Stimulated activated CD4-positive, alpha-beta T cell treated with anti-CD3 and anti-CD28 coated beads, Interleukin-4, amount 100 ng/mL, for 48 hours (primary cell): Measurements from ENCODE around the gene MYZAP.

Experiments used
- DNase-seq, 2 donors: peaks; one replicate each; pipeline ENCODE4 v3.0.0-alpha.2; 2020; ENCODE audit warnings: low read depth in 2 of 2

MYZAP gene

GRCh38 chr15:57696146-57696545 is 104.4 kb downstream of the MYZAP start:
- DNase-seq = no peak

- no peak for DNase-seq
These were observed 105.9 kb downstream of the MYZAP start for GRCh38 chr15:57697588-57697987.

- DNase-seq = no peak
These were observed 106.5 kb downstream of the MYZAP start for GRCh38 chr15:57698243-57698642.

GRCh38 chr15:57698991-57699390 is 107.3 kb downstream of the MYZAP start:
- no peak for DNase-seq

- no peak for DNase-seq
These were observed 111.7 kb downstream of the MYZAP start for GRCh38 chr15:57703387-57703786.

- no peak for DNase-seq
These were observed 112.7 kb downstream of the MYZAP start for GRCh38 chr15:57704441-57704840.

GRCh38 chr15:57705746-57706404 is 114.2 kb downstream of the MYZAP start:
- DNase-seq = no peak

GRCh38 chr15:57706405-57707209 is 114.9 kb downstream of the MYZAP start, which contains the start of gene POLR2M:
POLR2M (plus strand) TSS chr15:57706714; CDS start chr15:57706843, 129 bp downstream.
- DNase-seq = peak; percentile 81 to 87

- no peak for DNase-seq
These were observed 116.3 kb downstream of the MYZAP start for GRCh38 chr15:57708047-57708446.

- no peak for DNase-seq
These were observed 126.6 kb downstream of the MYZAP start for GRCh38 chr15:57718309-57718708.

GRCh38 chr15:57720867-57721266 is 129.2 kb downstream of the MYZAP start:
- DNase-seq = no peak

GRCh38 chr15:57726411-57726810 is 134.7 kb downstream of the MYZAP start:
- no peak for DNase-seq

GRCh38 chr15:57727031-57727430 is 135.3 kb downstream of the MYZAP start:
- no peak for DNase-seq

GRCh38 chr15:57728436-57728835 is 136.7 kb downstream of the MYZAP start:
- no peak for DNase-seq

- no peak for DNase-seq
These were observed 139.2 kb downstream of the MYZAP start for GRCh38 chr15:57730876-57731275.

- DNase-seq = no peak
These were observed 139.9 kb downstream of the MYZAP start for GRCh38 chr15:57731530-57732103.

- DNase-seq = peak; percentile 16 to 37
These were observed 141.0 kb downstream of the MYZAP start for GRCh38 chr15:57732526-57733331.

- no peak for DNase-seq
These were observed 143.2 kb downstream of the MYZAP start for GRCh38 chr15:57734860-57735259.
